AG10803 (cell line): ENCODE results near the gene LRP1B.
A peak's percentile ranks its signal among the peaks of the same experiment; 100 is the strongest.

Experiments used
- DNase-seq: peaks from one replicate; pipeline ENCODE4 v3.0.0; 2010; ENCODE audit warnings: low read depth
- H3K4me3 ChIP-seq: 2 replicates; pipeline ENCODE4 v1.5.1; 2011; ENCODE audit warnings: mild to moderate bottlenecking, low read length, control low read depth
- TF ChIP-seq, protein P1 (sequence below): conservative IDR thresholded peaks from 2 replicates; pipeline ENCODE4 v1.5.1; 2011; ENCODE audit warnings: mild to moderate bottlenecking, low read length, control low read depth, inconsistent platforms

The LRP1B gene

GRCh38 chr2:140410695-140411094 is 1720.1 kb downstream of the LRP1B start:
- H3K4me3 ChIP-seq, result no peak overlapping the region
- no peak for DNase-seq
- TF ChIP-seq, protein P1, sequence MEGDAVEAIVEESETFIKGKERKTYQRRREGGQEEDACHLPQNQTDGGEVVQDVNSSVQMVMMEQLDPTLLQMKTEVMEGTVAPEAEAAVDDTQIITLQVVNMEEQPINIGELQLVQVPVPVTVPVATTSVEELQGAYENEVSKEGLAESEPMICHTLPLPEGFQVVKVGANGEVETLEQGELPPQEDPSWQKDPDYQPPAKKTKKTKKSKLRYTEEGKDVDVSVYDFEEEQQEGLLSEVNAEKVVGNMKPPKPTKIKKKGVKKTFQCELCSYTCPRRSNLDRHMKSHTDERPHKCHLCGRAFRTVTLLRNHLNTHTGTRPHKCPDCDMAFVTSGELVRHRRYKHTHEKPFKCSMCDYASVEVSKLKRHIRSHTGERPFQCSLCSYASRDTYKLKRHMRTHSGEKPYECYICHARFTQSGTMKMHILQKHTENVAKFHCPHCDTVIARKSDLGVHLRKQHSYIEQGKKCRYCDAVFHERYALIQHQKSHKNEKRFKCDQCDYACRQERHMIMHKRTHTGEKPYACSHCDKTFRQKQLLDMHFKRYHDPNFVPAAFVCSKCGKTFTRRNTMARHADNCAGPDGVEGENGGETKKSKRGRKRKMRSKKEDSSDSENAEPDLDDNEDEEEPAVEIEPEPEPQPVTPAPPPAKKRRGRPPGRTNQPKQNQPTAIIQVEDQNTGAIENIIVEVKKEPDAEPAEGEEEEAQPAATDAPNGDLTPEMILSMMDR, result no peak

GRCh38 chr2:140401056-140401455 is 1729.8 kb downstream of the LRP1B start:
- TF ChIP-seq, protein P1, result no peak
- DNase-seq, result no peak
- H3K4me3 ChIP-seq, result no peak overlapping the region

DNA sequence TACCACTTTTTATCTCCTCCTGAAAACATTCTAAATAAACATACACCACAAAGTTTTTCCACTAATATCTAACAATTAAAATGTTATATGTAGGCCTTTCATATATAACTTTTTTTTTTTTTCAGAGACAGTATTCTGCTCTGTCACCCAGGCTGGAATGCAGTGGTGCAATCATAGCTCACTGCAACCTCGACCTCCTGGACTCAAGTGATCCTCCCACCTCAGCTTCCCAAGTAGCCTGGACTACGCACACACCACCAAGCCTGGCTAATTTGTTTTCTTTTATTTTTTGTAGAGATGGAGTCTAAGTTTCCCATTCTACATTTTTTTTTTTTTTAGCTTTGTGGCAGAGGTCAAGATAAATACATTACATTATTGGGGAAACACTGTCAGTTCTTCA is 1738.0 kb downstream of the LRP1B start:
- H3K4me3 ChIP-seq, result no peak overlapping the region
- no peak for DNase-seq
- TF ChIP-seq, protein P1, result no peak

- TF ChIP-seq, protein P1, result no peak
- H3K4me3 ChIP-seq, result no peak overlapping the region
- DNase-seq, result no peak
Observed at GRCh38 chr2:140384946-140385345, 1745.9 kb downstream of the LRP1B start.

- peak; percentile 1 for DNase-seq
- TF ChIP-seq, protein P1, result no peak
Observed at GRCh38 chr2:140383781-140384180, 1747.0 kb downstream of the LRP1B start.

GRCh38 chr2:140376686-140377085 is 1754.1 kb downstream of the LRP1B start:
- TF ChIP-seq, protein P1, result no peak
- DNase-seq, result no peak
- H3K4me3 ChIP-seq, result no peak overlapping the region

More at GRCh38 chr2:140383781-140384180, 1747.0 kb downstream of the LRP1B start:
- no peak overlapping the region for H3K4me3 ChIP-seq

GRCh38 chr2:140363131-140363530 is 1767.7 kb downstream of the LRP1B start:
- TF ChIP-seq, protein P1, result no peak
- DNase-seq, result no peak
- no peak overlapping the region for H3K4me3 ChIP-seq
